HCT116 (cell line): ENCODE measurements around the gene PARP8. TPM values are rescaled to one million over a fixed set of nuclear protein-coding genes. Genes with fewer than 3 reads are reported as not detected.

Source experiments
- ATAC-seq: fragments of 200-7000 bp; cut with Tn5 transposase; 2 replicates; pipeline ENCODE4 v1.9.1; 2020; ENCODE audit warnings: mild to moderate bottlenecking, moderate library complexity
- BruUV-seq: library from RNA; stranded (reverse); fragments of 400-500 nt; replicated peaks from 2 replicates; lab custom pipeline; 2021; lab: Mats Ljungman, UMichigan
- CTCF ChIA-PET: fragments of 300-600 bp; sonication (Branson Sonifier 250); formaldehyde crosslinking; loops from one replicate; lab custom pipeline; 2021; ENCODE audit warnings: antibody characterized with exemption; lab: Charles Lee
- POLR2A ChIA-PET: fragments of 300-600, 350-600 bp; sonication (Branson Sonifier 250); formaldehyde crosslinking; loops from one replicate; lab custom pipeline; 2021; ENCODE audit warnings: antibody characterized with exemption; lab: Charles Lee
- RAD21 ChIA-PET, 2 experiments: fragments of 300-600 bp; sonication (Branson Sonifier 250); formaldehyde crosslinking; loops; one replicate each; lab custom pipeline; 2023; ENCODE audit warnings: low total read pairs in 2 of 2; ENCODE audit not compliant: uncharacterized antibody in 2 of 2, unreplicated experiment in 2 of 2, low non-redundant PET in 1 of 2; lab: Charles Lee
- DNase-seq: peaks from one replicate; pipeline ENCODE4 v3.0.0-alpha.2; 2010; ENCODE audit warnings: low read depth, low spot score
- H2AFZ ChIP-seq: fragments of 200-600 bp; shearing (Covaris generic), sonication (generic); 2 replicates; pipeline ENCODE4 v1.6.1; 2017; ENCODE audit warnings: low read depth, mixed run types, mixed read lengths, antibody characterized with exemption, low read length; ENCODE audit not compliant: poor library complexity, severe bottlenecking
- H3K27ac ChIP-seq: 2 replicates; pipeline ENCODE4 v1.5.1; 2012; ENCODE audit warnings: low read depth, low read length
- H3K27me3 ChIP-seq: fragments of 200-600 bp; sonication (generic); 2 replicates; pipeline ENCODE4 v1.6.1; 2016; ENCODE audit warnings: mixed run types, low read length, mixed read lengths; ENCODE audit not compliant: insufficient read depth
- H3K36me3 ChIP-seq, 2 experiments: fragments of 200-500 bp in 1 of 2; fragments of 200-600 bp in 1 of 2; sonication (Bioruptor generic) in 1 of 2; sonication (generic) in 1 of 2; 2 replicates each; pipeline versions ENCODE4 v1.5.1 to v1.6.1; 2014 to 2016; ENCODE audit warnings: low read length in 2 of 2, inconsistent platforms in 1 of 2, mixed read lengths in 1 of 2, mixed run types in 1 of 2; ENCODE audit not compliant: insufficient read depth in 2 of 2, control insufficient read depth in 1 of 2
- H3K4me1 ChIP-seq, 2 experiments: fragments of 200-600 bp in 1 of 2; sonication (generic) in 1 of 2; 2 replicates each; pipeline versions ENCODE4 v1.5.1 to v1.6.1; 2012 to 2017; ENCODE audit warnings: low read length in 2 of 2, inconsistent platforms in 1 of 2, mild to moderate bottlenecking in 1 of 2, mixed read lengths in 1 of 2, mixed run types in 1 of 2, moderate library complexity in 1 of 2; ENCODE audit not compliant: insufficient read depth in 2 of 2, control insufficient read depth in 1 of 2
- H3K4me2 ChIP-seq: fragments of 200-600 bp; sonication (generic); 2 replicates; pipeline ENCODE4 v1.6.1; 2017; ENCODE audit warnings: mixed run types, low read length, mixed read lengths
- H3K4me3 ChIP-seq, 2 experiments: fragments of 200-600 bp in 1 of 2; sonication (generic) in 1 of 2; replicated peaks in 1 of 2; 2 replicates each; pipeline ENCODE4 v1.5.1; 2011 to 2016; ENCODE audit warnings: low read length in 2 of 2, control low read depth in 1 of 2, low read depth in 1 of 2, mild to moderate bottlenecking in 1 of 2, mixed read lengths in 1 of 2, mixed run types in 1 of 2
- H3K79me2 ChIP-seq: fragments of 200-600 bp; sonication (generic); 2 replicates; pipeline ENCODE4 v1.6.1; 2017; ENCODE audit warnings: mild to moderate bottlenecking, mixed run types, low read length, moderate library complexity, mixed read lengths; ENCODE audit not compliant: insufficient read depth
- H3K9ac ChIP-seq: fragments of 200-600 bp; sonication (generic); 2 replicates; pipeline ENCODE4 v1.6.1; 2016; ENCODE audit warnings: low read length, mixed read lengths
- H3K9me2 ChIP-seq: fragments of 200-600 bp; sonication (generic), shearing (Covaris generic); 2 replicates; pipeline ENCODE4 v1.6.1; 2017; ENCODE audit warnings: mixed run types, mild to moderate bottlenecking, moderate library complexity; ENCODE audit not compliant: insufficient read depth
- H3K9me3 ChIP-seq, 2 experiments: fragments of 200-500 bp in 1 of 2; fragments of 200-600 bp in 1 of 2; sonication (Bioruptor generic) in 1 of 2; sonication (generic) in 1 of 2; 2 replicates each; pipeline ENCODE4 v1.6.1; 2014 to 2017; ENCODE audit warnings: low read length in 2 of 2, mixed read lengths in 2 of 2, inconsistent platforms in 1 of 2, low read depth in 1 of 2, mild to moderate bottlenecking in 1 of 2, mixed run types in 1 of 2, moderate library complexity in 1 of 2; ENCODE audit not compliant: control insufficient read depth in 1 of 2, insufficient read depth in 1 of 2
- H4K20me1 ChIP-seq: fragments of 200-600 bp; sonication (generic), shearing (Covaris generic); 2 replicates; pipeline ENCODE4 v1.6.1; 2017; ENCODE audit warnings: mixed run types, mild to moderate bottlenecking, moderate library complexity; ENCODE audit not compliant: insufficient read depth
- CBX3 ChIP-seq: IDR thresholded peaks from 2 replicates; pipeline ENCODE4 v1.6.1; 2012; ENCODE audit warnings: low read depth
- CEBPB ChIP-seq: IDR thresholded peaks from 2 replicates; pipeline ENCODE4 v1.6.1; 2012; ENCODE audit warnings: low read depth
- CTCF ChIP-seq, 3 experiments: fragments of 200-600 bp in 1 of 3; sonication (generic) in 1 of 3; IDR thresholded peaks in 2 of 3; conservative IDR thresholded peaks in 1 of 3; 2 replicates each; pipeline ENCODE4 v1.5.1; 2012 to 2017; ENCODE audit warnings: low read depth in 2 of 3, low read length in 2 of 3, antibody characterized with exemption in 1 of 3, borderline replicate concordance in 1 of 3, control low read depth in 1 of 3, mild to moderate bottlenecking in 1 of 3, mixed read lengths in 1 of 3, mixed run types in 1 of 3, moderate library complexity in 1 of 3; ENCODE audit not compliant: insufficient read depth in 1 of 3
- EGR1 ChIP-seq: IDR thresholded peaks from 2 replicates; pipeline ENCODE4 v1.6.1; 2012; ENCODE audit warnings: low read depth
- EZH2 ChIP-seq: fragments of 200-600 bp; sonication (generic); IDR thresholded peaks from 2 replicates; pipeline ENCODE4 v1.6.1; 2017; ENCODE audit warnings: antibody characterized with exemption, mixed run types
- EZH2phosphoT487 ChIP-seq: fragments of 200-600 bp; IDR thresholded peaks from 2 replicates; pipeline ENCODE4 v1.6.1; 2018; ENCODE audit warnings: antibody characterized with exemption, borderline replicate concordance
- FOSL1 ChIP-seq: IDR thresholded peaks from 2 replicates; pipeline ENCODE4 v1.6.1; 2012; ENCODE audit warnings: low read depth
- JUND ChIP-seq: IDR thresholded peaks from 2 replicates; pipeline ENCODE4 v1.6.1; 2012
- MAX ChIP-seq: IDR thresholded peaks from 2 replicates; pipeline ENCODE4 v1.6.1; 2012
- POLR2A ChIP-seq: IDR thresholded peaks from 2 replicates; pipeline ENCODE4 v1.7.0; 2011; ENCODE audit warnings: borderline replicate concordance; ENCODE audit not compliant: insufficient read depth, insufficient read length; ENCODE audit errors: extremely low read depth
- POLR2AphosphoS5 ChIP-seq: IDR thresholded peaks from 2 replicates; pipeline ENCODE4 v1.6.1; 2011; ENCODE audit warnings: mild to moderate bottlenecking, low read depth, low read length, moderate library complexity
- RAD21 ChIP-seq: IDR thresholded peaks from 2 replicates; pipeline ENCODE4 v1.6.1; 2012; ENCODE audit warnings: low read depth, mild to moderate bottlenecking
- REST ChIP-seq: IDR thresholded peaks from 2 replicates; pipeline ENCODE4 v1.6.1; 2012; ENCODE audit warnings: low read depth
- SP1 ChIP-seq: IDR thresholded peaks from 2 replicates; pipeline ENCODE4 v1.6.1; 2012; ENCODE audit warnings: low read depth
- SRF ChIP-seq: IDR thresholded peaks from 2 replicates; pipeline ENCODE4 v1.6.1; 2012; ENCODE audit warnings: low read depth
- ZBTB33 ChIP-seq: IDR thresholded peaks from 2 replicates; pipeline ENCODE4 v1.6.1; 2011; ENCODE audit warnings: mild to moderate bottlenecking, low read length, moderate library complexity; ENCODE audit not compliant: insufficient replicate concordance; ENCODE audit errors: extremely low read depth
- ZFX ChIP-seq: fragments of 450-650 bp; IDR thresholded peaks from 2 replicates; pipeline ENCODE4 v1.6.1; 2017
- ZNF274 ChIP-seq: fragments of 200-500 bp; sonication (Bioruptor generic); IDR thresholded peaks from 2 replicates; pipeline ENCODE4 v1.6.1; 2014; ENCODE audit warnings: mild to moderate bottlenecking, low read depth, low read length, inconsistent platforms
- intact Hi-C: fragments of 100-400 bp; cut with micrococcal nuclease; formaldehyde crosslinking; loops from 2 replicates; pipeline ENCODE4 v1.10.0; 2022
- total RNA-seq: library from RNA; stranded (reverse); gene quantifications from one replicate; pipeline ENCODE4 v1.2.1, GENCODE V29; 2021; ENCODE audit not compliant: unreplicated experiment
- TF ChIP-seq, protein P1 (sequence below): IDR thresholded peaks from 2 replicates; pipeline ENCODE4 v1.6.1; 2012

Gene PARP8
- total RNA-seq, 1 experiment from 2014 or later: 19.0 TPM

- Histone ChIP-seq H2AFZ (no peak overlapping the region), H3K27ac (no peak overlapping the region), H3K27me3 (no peaks in the 10 kb centered on the region), H3K9me2 (no peaks in the 10 kb centered on the region), H3K79me2 (no peaks in the 10 kb centered on the region)
- no TSS peak for BruUV-seq
- TF ChIP-seq ZBTB33 (no peak), CEBPB (no peak), REST (no peak), SP1 (no peak), FOSL1 (no peak), ZFX (no peak), POLR2A (no peak), RAD21 (no peak), CTCF (IDR thresholded peaks at IDR 0.05 in 2 of 3, conservative IDR thresholded peaks at IDR 0.05 in 1 of 3; ENCODE audit: borderline replicate concordance in 1 of 3, insufficient read depth in 1 of 3, low read depth in 2 of 3, low read length in 2 of 3) (no peak), SRF (no peak), JUND (no peak), EZH2 (no peak), ZNF274 (no peak), POLR2AphosphoS5 (no peak), EZH2phosphoT487 (no peak), EGR1 (no peak), MAX (no peak), CBX3 (no peak)
- TF ChIP-seq, protein P1, sequence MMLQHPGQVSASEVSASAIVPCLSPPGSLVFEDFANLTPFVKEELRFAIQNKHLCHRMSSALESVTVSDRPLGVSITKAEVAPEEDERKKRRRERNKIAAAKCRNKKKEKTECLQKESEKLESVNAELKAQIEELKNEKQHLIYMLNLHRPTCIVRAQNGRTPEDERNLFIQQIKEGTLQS: no peak
- TF ChIP-seq, all 23 proteins: peak for 0
- H3K9me3 ChIP-seq: no peaks in the 10 kb centered on the region
- H4K20me1 ChIP-seq: no peaks in the 10 kb centered on the region
- intact Hi-C loops: no loop called here
- DNase-seq (no peak), ATAC-seq (no peak)
- ChIA-PET CTCF (no interaction called here), POLR2A (no interaction called here), RAD21 (no interaction called here)
- no peaks in the 10 kb centered on the region for H3K36me3 ChIP-seq
- no peak overlapping the region for H3K4me2 ChIP-seq
- no peaks in the 10 kb centered on the region for H3K4me1 ChIP-seq
- no peak overlapping the region for H3K9ac ChIP-seq
- H3K4me3 ChIP-seq: no peak overlapping the region
These were observed 44.4 kb downstream of the PARP8 start for GRCh38 chr5:50710838-50711237.
